IPS DF 4.7 (cell line): ENCODE data around the gene ABHD2.

Experiments
- DNase-seq: peaks from one replicate; pipeline ENCODE4 v3.0.0-alpha.2; 2013; ENCODE audit warnings: low spot score; ENCODE audit errors: extremely low read depth

Gene ABHD2

GRCh38 chr15:89161666-89162065, 73.4 kb downstream of the ABHD2 start:
- no peak for DNase-seq

DNA sequence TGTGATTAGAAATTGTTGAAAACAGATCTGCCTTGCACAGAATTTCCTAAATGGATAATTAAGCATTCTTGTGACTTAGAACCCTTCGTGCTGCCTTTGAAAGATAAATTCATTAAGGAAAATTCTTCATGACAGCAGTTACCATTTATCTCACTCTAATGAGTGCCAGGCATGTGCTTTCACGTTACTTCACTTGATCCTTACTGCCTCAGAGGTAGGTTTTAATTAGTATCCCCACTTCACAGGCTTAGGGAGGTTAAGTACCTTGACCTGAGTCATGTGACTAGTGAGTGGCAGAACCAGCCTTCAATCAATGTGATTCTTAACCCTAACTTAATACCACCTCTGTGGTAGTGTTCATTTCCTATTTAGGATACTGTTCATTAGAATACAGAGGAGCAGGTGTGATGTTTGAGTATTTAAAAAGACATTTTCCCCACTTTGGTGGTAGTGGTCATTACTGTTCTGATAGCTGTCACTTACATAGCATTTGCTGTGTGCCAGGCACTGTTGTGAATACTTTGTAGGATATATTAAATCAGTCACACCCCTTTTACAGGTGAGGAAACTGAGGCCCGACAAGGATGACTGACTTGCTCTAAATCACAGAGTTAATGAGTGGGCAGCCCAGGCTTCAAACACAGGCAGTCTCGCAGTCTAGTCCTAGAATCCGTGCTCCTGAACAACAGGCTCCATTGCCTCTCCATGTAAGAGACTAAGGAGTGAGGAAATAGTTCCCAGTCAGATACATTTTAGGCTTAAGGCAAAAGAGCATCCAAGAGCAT, 75.2 kb downstream of the ABHD2 start:
- DNase-seq, result no peak

GRCh38 chr15:89164712-89165211, 76.5 kb downstream of the ABHD2 start:
- DNase-seq, result no peak

GRCh38 chr15:89165677-89166076, 77.4 kb downstream of the ABHD2 start:
- DNase-seq, result no peak

DNA sequence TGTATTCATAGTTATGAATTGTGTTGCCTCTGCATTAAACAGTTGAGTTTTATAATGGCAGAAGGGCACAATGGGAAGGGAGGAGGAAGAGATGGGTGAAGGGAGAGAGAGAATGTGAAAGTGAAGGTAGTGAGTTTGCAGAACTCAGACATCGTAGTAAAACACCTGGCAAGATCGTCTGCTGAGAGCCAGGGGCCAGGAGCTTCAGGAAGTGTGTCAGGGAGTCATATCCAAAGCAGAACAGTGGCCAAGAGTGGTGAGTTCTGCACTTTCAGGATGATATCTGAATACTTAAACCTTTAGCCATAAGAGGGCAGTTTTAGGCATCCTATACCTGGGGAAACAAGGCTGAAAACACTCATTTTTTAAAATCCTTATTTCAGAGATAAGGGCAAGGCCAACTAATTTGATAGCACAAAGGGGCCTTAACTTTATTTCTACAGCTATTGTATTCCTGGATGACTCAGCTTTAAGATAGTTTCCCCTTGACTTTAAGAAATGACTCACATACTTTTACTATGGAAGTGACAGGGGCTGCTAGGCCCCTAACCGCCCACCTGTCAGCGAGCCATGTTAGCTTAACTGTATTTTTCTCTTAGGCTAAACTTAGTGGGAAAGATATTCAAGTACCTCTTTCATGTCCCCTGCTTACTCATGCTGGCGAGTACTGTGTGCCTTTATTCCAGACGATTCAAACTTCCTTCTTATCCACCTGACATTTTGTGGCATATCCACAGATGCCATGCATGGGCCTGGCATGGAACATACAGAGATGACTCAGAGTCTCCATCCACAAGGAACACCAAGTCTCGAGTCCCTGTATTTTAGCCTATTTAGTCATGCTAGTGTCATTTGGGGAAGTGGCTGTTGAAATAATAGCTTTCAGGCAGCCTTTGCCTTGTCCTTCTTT, 79.3 kb downstream of the ABHD2 start:
- no peak for DNase-seq

- no peak for DNase-seq
Observed at GRCh38 chr15:89168316-89168833, 80.1 kb downstream of the ABHD2 start.

DNA sequence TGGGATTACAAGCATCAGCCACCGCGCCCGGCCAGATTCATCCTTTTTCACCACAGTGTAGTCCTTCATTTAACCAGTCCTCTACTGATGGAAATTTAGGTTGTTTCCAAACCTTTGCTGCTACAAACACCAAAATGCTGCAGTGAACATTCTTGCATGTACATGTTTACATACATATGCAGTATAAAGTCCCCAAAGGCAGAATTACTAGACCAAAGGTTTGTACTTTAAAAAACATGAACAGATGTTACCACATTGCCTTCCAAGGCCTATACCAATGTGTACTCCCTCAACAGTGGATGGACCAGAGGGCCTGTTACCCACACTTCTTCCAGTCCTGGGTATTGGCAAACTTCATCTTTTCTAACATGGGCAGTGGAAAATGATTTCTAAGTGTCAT, 82.1 kb downstream of the ABHD2 start:
- no peak for DNase-seq

DNA sequence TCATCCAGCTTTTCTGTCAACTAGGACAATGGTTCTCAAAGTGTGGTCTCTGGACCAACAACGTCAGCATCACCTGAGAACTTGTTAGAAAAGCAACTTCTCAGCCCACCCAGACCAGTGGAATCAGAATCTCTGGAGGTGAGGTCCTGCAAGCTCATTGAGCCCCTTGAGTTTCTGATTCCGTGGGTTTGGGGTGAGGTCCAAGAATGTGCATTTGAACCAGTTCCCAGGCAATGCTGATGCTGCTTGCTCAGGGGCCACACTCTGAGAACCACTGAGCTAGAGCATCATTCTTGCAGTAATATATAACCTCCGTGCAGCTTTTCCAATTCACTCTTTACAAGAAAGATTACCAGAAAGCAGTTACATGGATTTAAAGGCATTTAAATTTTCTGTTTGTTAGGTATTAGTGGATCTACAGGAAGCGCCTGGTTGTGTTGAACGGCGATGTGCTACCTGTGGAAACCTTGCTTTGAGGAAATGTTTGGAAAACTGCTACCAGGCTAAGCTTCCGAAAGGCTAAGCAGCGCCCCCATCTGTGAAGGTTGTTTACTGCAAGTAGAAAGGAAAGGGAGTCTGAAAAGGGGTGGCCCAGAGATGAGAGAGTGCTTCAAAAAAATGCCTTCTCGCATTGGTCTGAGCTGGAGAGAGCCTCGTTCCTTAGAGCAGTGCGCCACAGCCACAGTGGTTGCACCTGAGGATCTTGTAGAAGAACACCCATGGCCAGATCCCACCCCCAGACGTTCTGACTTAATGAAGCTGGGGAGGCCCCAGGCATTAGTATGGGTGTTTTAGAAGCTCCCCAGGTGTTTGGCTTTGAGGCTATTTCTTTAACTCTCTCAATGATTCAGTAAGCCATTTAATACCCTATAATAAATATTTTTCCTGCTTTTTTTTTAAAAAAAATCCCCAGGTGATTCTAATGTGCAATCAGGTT, 83.1 kb downstream of the ABHD2 start:
- DNase-seq, result peak; percentile 76

- no peak for DNase-seq
Observed at GRCh38 chr15:89172921-89173320, 84.7 kb downstream of the ABHD2 start.

DNA sequence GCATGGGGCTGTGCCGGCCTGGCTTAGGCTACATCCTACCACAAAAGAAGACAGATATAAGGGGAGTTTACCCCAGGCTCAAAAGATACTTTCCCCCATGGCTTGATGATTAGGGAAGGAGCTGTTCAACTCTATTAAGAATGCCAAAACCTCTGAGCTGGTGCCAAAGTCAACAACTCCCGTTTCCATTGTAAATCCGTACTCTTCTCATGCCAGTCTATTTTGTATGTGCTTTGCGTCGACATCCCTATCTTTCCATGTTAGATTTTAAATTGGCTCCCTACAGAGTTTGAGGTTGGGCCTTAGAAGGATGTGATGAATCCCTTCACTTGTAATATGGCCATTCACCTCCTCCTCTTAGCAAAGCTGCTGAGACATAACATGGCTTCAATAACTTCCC, 86.2 kb downstream of the ABHD2 start:
- DNase-seq, result no peak

- no peak for DNase-seq
Observed at GRCh38 chr15:89175617-89176191, 87.4 kb downstream of the ABHD2 start.

DNA sequence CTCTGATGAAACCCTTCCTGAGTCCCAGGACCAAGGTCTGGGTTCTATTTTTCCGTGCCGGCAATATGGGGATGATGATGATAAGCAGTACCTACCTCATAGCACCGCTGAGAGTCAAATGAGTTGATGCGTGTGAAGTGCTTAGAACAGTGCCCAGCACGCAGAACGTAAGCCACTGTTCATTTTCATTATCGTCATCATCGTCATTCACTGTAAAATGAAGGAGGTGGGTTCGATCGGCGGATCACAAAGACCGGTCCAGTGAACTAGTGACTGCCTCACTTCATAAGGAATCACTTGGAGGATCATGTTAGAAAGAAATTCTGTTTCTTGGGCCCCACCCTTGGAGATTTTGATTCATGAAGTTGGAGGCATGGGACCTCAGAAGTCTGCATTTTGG, 88.9 kb downstream of the ABHD2 start:
- no peak for DNase-seq

DNA sequence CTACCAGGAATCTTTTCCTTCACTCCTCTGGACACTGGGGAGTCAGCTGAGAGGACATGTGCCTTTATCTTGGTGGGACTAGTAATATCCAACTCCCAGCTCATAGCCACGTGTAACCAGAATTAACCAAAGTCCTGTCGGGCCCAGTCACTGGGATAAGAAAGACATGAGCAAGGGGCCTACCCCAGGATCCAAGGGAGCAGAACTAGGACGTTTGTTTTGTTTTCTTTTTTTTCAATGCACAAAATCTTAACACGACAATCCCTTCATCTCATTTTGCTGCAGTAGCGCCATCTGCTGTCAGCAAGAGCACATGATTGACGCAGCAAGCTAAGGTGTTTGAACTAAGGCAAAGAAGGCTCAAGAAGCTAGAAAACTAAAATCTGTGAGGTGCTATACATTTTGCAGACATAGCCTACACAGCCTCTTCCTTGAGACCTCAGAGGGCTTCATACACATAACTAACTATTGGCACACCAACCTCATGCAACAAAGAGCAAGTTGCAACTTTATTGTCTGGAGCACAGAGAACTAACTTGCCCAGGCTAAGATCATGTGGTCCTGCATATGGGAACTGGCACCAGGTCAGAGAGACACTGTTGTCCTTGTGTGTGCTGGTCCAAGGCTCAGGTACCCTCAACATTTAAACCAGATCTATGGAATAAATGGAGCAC, 89.5 kb downstream of the ABHD2 start:
- DNase-seq, result no peak

DNA sequence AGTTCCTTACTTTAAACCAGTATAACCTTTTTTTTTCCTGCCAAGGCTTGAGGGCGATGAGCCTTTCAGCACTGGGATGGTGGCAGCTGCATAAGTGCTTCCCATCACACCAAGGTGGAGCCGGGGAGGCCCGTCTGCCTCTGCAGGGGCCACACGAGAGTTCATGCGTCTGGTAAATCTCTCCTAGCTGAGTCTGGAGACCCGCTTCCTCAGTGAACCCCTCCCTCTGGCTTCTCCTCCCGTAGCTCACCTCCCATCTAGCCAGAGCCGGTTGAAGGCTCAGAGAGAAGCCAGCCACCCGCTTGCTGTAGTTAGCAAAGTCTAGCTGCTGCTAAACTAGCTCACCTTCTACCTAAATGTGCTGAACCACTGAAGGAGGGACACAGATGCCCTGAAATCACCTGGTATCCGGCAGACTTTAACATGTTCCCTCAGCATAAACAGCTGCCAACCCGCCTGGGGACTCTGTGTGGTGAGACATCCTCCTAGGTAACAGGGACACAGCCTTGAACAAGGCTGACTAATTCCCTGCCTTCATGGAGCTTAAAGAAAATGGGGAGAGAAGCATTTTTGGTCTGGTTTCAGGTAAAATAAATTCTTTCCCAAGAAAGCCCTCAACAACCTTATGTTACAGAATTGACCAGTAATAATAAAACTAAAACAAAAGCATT, 90.2 kb downstream of the ABHD2 start:
- DNase-seq, result no peak

DNA sequence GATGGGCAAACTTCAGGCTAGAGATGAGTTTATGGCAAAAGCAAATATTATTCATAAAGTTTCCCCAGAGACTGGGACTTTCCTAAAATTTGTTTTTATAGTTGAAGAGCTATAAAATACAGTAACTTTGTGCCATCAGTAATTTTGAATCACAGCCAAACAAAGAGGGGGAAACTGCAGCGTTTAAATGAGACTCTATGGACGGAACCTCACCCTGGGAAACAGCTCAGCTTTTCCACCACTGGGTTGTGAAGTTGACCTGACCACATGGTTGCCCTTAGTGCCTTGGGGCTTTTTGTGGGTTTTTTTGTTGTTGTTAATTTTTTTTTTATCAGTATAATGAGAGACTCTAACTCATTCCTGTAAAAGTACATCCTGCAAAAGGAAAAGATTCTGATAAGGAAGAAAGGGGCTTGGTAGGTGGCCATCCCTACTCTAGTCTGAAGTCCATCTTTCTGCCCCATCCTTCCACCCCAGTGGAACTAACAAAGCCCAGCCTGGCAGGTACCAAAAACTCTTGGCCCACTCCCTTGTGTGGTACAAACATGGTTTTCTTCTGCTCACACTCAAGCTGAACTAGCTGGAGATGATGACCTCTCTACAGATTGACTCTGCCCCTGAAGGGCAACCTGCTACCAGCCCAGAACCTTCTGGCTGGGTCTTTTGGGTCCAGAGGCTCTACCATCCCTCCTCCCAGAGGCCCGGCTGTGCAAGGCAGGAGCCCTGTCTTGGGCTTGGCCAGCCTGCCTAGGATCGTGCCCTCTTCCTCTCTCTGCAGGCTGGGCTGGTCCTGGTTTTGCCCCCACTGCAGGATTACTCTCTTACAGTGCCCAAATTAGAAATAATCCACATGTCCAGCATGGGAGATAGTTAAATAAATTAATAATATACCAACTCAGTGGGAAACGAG, 92.0 kb downstream of the ABHD2 start:
- DNase-seq, result no peak

DNA sequence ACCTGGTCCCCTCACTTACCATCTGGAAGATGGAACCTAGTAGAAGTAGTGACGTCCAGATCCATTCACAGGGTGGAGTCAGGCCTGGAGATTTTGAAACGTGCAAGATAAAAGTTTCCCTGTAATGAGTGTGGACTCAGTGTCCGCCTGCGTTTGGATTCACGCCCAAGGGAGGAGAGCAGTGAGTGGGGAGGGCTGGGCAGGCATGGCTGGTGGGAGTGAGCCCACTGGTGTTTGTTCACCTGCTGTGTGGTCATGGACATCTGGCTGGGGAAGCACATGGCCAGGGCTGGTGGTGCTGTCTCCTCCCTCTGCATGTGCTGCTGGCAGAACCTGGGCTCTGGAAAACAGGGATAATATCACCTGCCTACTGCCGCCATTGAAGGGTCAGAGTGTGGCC, 96.1 kb downstream of the ABHD2 start:
- no peak for DNase-seq

GRCh38 chr15:89184886-89185526, 96.8 kb downstream of the ABHD2 start:
- DNase-seq, result no peak

GRCh38 chr15:89186803-89187202, 98.5 kb downstream of the ABHD2 start:
- no peak for DNase-seq
